Stomach smooth muscle (tissue), 2 donors: ENCODE results near the gene CCDC167.

Source experiments
- H3K27ac ChIP-seq: one replicate; pipeline ENCODE4 v1.7.0; 2013; ENCODE audit warnings: mild to moderate bottlenecking, low read length, inconsistent platforms
- H3K27me3 ChIP-seq, 2 donors: one replicate each; pipeline ENCODE4 v1.7.0; 2013; ENCODE audit warnings: low read length in 2 of 2; ENCODE audit not compliant: insufficient read depth in 2 of 2, control insufficient read depth in 1 of 2
- H3K36me3 ChIP-seq, 2 donors: one replicate each; pipeline ENCODE4 v1.7.0; 2013; ENCODE audit warnings: low read length in 2 of 2; ENCODE audit not compliant: control insufficient read depth in 2 of 2, insufficient read depth in 2 of 2
- H3K4me1 ChIP-seq: one replicate; pipeline ENCODE4 v1.7.0; 2013; ENCODE audit warnings: low read length; ENCODE audit not compliant: control insufficient read depth, insufficient read depth
- H3K4me3 ChIP-seq, 2 donors: one replicate each; pipeline ENCODE4 v1.7.0; 2013; ENCODE audit warnings: low read length in 2 of 2
- H3K9ac ChIP-seq, 2 donors: one replicate each; pipeline ENCODE4 v1.7.0; 2013; ENCODE audit warnings: low read length in 2 of 2, mild to moderate bottlenecking in 1 of 2
- H3K9me3 ChIP-seq, 2 donors: one replicate each; pipeline ENCODE4 v1.7.0; 2013; ENCODE audit warnings: low read length in 2 of 2; ENCODE audit not compliant: control insufficient read depth in 2 of 2
- donor health status: healthy.
- donor health status: Pancreatic carcinoma.

Gene CCDC167

GRCh38 chr6:37489697-37490336, 9.9 kb downstream of the CCDC167 start:
- peaks cover 12% of the 10 kb centered on the region for H3K4me1 ChIP-seq
- H3K27ac ChIP-seq, result no peak overlapping the region

DNA sequence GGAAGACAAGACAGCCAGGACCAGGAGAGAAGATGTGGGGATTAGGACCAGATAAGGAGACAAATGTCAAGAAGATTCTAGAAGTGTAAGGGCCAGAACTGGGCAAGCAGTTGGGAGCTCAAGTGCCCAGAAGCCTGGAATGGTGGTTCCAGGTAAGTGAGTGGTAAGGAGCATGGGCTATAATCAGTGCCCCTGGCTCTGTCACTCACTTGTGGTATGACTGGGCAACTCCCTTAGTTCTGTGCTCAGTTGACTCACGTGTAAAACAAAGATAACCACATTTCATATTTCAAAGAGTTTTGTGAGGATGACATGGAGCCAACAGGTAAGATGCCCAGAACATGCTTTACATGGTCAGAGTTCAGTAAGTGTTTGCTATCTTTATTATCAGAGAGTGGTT, 11.2 kb downstream of the CCDC167 start:
- Histone ChIP-seq H3K27ac (no peak overlapping the region), H3K9ac (no peak overlapping the region), H3K4me1 (peaks cover 12% of the 10 kb centered on the region), H3K4me3 (no peak overlapping the region), H3K36me3 (peaks cover 0 to 6% of the 10 kb centered on the region in 2 donors), H3K9me3 (no peaks in the 10 kb centered on the region), H3K27me3 (no peaks in the 10 kb centered on the region)

More at GRCh38 chr6:37489697-37490336, 9.9 kb downstream of the CCDC167 start:
- no peaks in the 10 kb centered on the region for H3K9me3 ChIP-seq
- no peak overlapping the region for H3K9ac ChIP-seq
- H3K4me3 ChIP-seq, result no peak overlapping the region
- H3K36me3 ChIP-seq, result peaks cover 0 to 2% of the 10 kb centered on the region in 2 donors
- H3K27me3 ChIP-seq, result no peaks in the 10 kb centered on the region

- H3K27ac ChIP-seq, result no peak overlapping the region
- no peaks in the 10 kb centered on the region for H3K27me3 ChIP-seq
- H3K36me3 ChIP-seq, result peaks cover 4 to 11% of the 10 kb centered on the region in 2 donors
- H3K9ac ChIP-seq, result no peak overlapping the region
- H3K4me3 ChIP-seq, result no peak overlapping the region
- H3K4me1 ChIP-seq, result peaks cover 12% of the 10 kb centered on the region
- no peaks in the 10 kb centered on the region for H3K9me3 ChIP-seq
These were observed 11.9 kb downstream of the CCDC167 start for GRCh38 chr6:37487591-37488380.

DNA sequence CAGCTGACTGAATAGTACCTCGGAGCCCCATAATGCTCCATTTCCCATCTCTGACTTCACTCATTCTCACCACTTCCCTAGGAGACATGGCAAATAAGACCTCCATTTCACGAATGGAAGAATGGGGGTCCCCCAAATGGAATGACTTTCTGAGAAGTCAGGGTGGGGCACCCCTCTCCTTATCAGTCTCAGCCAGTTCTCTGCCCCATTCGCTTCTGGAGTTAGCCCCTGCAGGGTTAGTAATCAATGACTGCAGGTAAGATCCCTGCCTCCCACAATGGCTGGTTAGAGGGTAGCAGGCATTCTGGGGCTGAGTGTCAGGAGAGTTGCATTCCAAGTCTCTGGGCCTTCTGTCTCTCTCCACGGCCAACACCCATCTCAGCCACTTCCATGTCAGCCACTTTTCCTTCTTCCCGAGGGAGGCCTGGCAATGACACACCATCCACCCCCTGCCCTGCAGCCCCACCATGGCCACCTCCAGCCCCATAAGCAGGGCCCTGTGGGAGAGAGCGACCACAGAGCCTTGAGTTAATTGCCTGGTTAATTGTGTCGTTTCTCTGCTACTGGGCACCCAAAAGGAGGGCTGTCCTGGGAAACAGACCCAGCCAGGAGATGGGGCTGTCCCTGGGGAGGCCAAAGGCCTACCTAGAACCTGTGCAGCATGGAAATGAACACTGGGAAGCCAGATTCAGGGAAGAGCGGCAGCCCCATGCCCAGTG, 13.4 kb downstream of the CCDC167 start:
- Histone ChIP-seq H3K27me3 (no peaks in the 10 kb centered on the region), H3K4me1 (peaks cover 10% of the 10 kb centered on the region), H3K9me3 (no peaks in the 10 kb centered on the region), H3K36me3 (peaks cover 13 to 21% of the 10 kb centered on the region in 2 donors), H3K27ac (no peak overlapping the region), H3K9ac (no peak overlapping the region), H3K4me3 (no peak overlapping the region)

DNA sequence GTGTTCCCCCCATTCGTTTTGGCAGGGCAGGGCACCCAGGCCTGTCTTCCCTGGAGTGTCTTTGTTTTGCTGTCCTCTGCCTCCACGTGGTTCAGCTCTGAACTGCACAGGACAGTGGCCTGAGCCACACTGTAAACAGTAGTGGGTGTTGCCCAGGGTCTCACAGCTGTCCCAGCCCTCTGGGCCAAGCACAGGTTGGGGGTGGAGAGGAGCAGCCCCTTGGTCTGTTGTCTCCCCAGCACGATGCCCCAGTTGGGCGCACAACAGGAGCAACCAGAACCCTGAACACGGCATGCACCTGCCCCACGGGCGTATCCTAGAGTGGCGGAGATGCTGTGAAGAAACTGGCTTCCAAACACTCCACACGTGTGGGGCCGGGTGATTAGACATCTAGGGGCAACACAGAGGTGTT, 14.4 kb downstream of the CCDC167 start:
- H3K27me3 ChIP-seq, result no peaks in the 10 kb centered on the region
- H3K36me3 ChIP-seq, result peaks cover 16 to 25% of the 10 kb centered on the region in 2 donors
- H3K4me1 ChIP-seq, result peaks cover 7% of the 10 kb centered on the region
- no peak overlapping the region for H3K27ac ChIP-seq
- H3K9ac ChIP-seq, result no peak overlapping the region
- no peaks in the 10 kb centered on the region for H3K9me3 ChIP-seq
- H3K4me3 ChIP-seq, result no peak overlapping the region

DNA sequence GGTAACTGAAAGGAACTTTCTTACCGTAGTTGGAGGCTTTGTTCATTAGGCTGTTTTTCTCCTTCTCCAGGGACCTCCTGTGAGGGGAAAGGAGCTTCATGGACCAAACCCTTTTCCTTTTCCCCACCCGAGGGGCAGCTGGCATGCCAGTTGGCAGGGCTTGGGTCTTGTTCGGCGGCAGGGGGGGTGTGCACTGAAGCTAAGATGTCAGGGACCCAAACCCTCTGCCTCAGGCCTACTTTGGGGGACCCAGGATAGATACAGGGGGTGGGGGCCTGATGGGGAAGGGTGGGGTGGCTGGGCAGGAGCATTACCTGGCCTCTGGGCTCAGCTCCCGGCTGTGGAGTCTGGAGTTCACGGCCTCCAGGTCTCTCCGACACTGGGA, 14.9 kb downstream of the CCDC167 start:
- H3K36me3 ChIP-seq, result peaks cover 16 to 30% of the 10 kb centered on the region in 2 donors
- peaks cover 4% of the 10 kb centered on the region for H3K4me1 ChIP-seq
- H3K9ac ChIP-seq, result no peak overlapping the region
- no peaks in the 10 kb centered on the region for H3K27me3 ChIP-seq
- no peak overlapping the region for H3K4me3 ChIP-seq
- no peak overlapping the region for H3K27ac ChIP-seq
- H3K9me3 ChIP-seq, result no peaks in the 10 kb centered on the region

GRCh38 chr6:37483917-37484785, 15.5 kb downstream of the CCDC167 start:
- no peak overlapping the region for H3K27ac ChIP-seq
- no peaks in the 10 kb centered on the region for H3K27me3 ChIP-seq
- H3K9me3 ChIP-seq, result no peaks in the 10 kb centered on the region
- no peak overlapping the region for H3K9ac ChIP-seq
- H3K4me3 ChIP-seq, result no peak overlapping the region
- H3K4me1 ChIP-seq, result no peaks in the 10 kb centered on the region
- H3K36me3 ChIP-seq, result peaks cover 22 to 36% of the 10 kb centered on the region in 2 donors

- no peaks in the 10 kb centered on the region for H3K9me3 ChIP-seq
- no peaks in the 10 kb centered on the region for H3K27me3 ChIP-seq
- H3K4me3 ChIP-seq, result no peak overlapping the region
- H3K9ac ChIP-seq, result no peak overlapping the region
- H3K4me1 ChIP-seq, result no peaks in the 10 kb centered on the region
- H3K27ac ChIP-seq, result no peak overlapping the region
- peaks cover 29 to 43% of the 10 kb centered on the region in 2 donors for H3K36me3 ChIP-seq
These were observed 16.3 kb downstream of the CCDC167 start for GRCh38 chr6:37483252-37483901.

DNA sequence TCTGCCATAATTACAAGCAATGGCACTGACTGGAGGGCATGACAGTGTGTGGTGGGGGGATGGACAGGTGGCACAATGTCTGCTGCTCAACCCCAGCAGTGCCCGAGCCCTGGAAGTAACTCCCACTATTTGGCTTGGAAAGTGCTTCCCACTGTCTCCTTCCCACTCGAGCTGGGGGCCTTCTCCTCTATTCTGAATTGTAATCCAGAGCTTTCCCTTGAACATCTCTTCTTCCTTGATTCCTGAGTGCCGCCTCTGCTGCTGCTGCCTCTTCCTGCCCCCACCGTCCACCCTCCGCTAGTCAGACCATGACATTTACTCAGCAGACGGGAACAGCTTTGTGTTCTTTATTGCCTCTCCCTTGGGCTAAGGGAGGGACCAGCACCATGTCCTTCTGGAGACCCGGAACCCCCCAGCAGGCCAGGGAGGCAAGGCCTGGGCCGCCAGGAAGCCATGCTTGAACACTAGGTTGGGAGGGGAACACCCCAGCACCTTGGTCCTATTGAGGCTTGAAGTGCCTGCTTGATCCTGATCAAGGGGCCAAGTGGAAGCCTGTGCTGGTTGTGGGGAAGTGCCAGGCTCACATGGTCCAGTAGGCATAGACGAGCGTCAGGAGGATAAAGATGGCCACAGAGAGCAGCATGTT, 17.0 kb downstream of the CCDC167 start:
- H3K27ac ChIP-seq, result no peak overlapping the region
- H3K4me1 ChIP-seq, result no peaks in the 10 kb centered on the region
- H3K9me3 ChIP-seq, result no peaks in the 10 kb centered on the region
- no peak overlapping the region for H3K9ac ChIP-seq
- no peaks in the 10 kb centered on the region for H3K27me3 ChIP-seq
- H3K4me3 ChIP-seq, result no peak overlapping the region
- peaks cover 31 to 49% of the 10 kb centered on the region in 2 donors for H3K36me3 ChIP-seq
